ENCODE data around the gene ZBP1. TPM values are rescaled to one million over a fixed set of nuclear protein-coding genes. Genes with fewer than 3 reads are reported as not detected.

The ZBP1 gene
- total RNA-seq, 2 experiments from 2014 or later: 39.0 to 40.1 TPM

DNA sequence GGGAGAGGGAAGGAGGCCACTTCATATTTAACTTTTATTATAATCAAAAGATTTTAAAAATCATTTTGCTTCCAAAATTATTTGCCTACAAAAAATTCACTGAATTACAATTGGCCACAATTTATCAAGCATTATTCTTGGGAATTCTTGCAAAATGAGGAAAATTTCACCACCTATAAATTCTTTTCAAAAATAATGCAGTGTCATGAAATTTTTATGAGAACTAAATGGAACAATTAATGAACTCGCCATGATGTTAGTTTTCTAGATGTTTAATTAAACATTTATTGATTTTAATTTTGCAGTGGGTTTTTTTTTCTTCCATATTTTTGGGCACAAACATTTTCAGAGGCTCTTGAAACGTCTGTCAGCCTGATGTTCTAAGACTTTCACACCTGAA, 5.8 kb upstream of the ZBP1 start:
- Mint-ChIP-seq H3K9me3 (peaks cover 3% of the 10 kb centered on the region), H3K36me3 (ENCODE audit: low read depth) (peaks cover 45% of the 10 kb centered on the region), H3K4me1 (ENCODE audit: low read depth) (peaks cover 85% of the 10 kb centered on the region), H3K4me3 (peak overlapping the region; percentile 58), H3K27ac (peak overlapping the region; percentile 94), H3K27me3 (no peaks in the 10 kb centered on the region)
- Histone ChIP-seq H3K27ac (ENCODE audit: low read depth in 1 of 2, low read length in 2 of 2) (no peak overlapping the region), H3K36me3 (ENCODE audit: insufficient read depth, low read length) (no peaks in the 10 kb centered on the region), H3K27me3 (ENCODE audit: control insufficient read depth in 1 of 2, insufficient read depth in 2 of 2, low read length in 2 of 2) (no peaks in the 10 kb centered on the region), H3K4me3 (ENCODE audit: low read length) (no peak overlapping the region), H3K9me3 (ENCODE audit: control insufficient read depth in 1 of 2, insufficient read depth in 1 of 2, low read length in 2 of 2) (peaks cover 0 to 6% of the 10 kb centered on the region in 2 experiments), H3K4me1 (ENCODE audit: insufficient read depth, low read length) (peaks cover 64% of the 10 kb centered on the region)
- ChIA-PET POLR2A (interaction anchor here (0.9 kb wide), 1 partner anchor 548 kb away, joined by 3 read pairs; no protein-coding TSS in a partner anchor), CTCF (no interaction called here)
- ATAC-seq (ENCODE audit: poor library complexity) (no peak), DNase-seq (no peak)
- intact Hi-C loops (cut with DNase I, micrococcal nuclease): loop anchor here in 1 of 2 experiments (10.0 kb wide), 2 partner anchors 759 to 1029 kb away; partner anchors contain the start of genes STX16 and VAPB
- TF ChIP-seq, protein P1, sequence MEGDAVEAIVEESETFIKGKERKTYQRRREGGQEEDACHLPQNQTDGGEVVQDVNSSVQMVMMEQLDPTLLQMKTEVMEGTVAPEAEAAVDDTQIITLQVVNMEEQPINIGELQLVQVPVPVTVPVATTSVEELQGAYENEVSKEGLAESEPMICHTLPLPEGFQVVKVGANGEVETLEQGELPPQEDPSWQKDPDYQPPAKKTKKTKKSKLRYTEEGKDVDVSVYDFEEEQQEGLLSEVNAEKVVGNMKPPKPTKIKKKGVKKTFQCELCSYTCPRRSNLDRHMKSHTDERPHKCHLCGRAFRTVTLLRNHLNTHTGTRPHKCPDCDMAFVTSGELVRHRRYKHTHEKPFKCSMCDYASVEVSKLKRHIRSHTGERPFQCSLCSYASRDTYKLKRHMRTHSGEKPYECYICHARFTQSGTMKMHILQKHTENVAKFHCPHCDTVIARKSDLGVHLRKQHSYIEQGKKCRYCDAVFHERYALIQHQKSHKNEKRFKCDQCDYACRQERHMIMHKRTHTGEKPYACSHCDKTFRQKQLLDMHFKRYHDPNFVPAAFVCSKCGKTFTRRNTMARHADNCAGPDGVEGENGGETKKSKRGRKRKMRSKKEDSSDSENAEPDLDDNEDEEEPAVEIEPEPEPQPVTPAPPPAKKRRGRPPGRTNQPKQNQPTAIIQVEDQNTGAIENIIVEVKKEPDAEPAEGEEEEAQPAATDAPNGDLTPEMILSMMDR (IDR thresholded peaks at IDR 0.05): no peak

DNA sequence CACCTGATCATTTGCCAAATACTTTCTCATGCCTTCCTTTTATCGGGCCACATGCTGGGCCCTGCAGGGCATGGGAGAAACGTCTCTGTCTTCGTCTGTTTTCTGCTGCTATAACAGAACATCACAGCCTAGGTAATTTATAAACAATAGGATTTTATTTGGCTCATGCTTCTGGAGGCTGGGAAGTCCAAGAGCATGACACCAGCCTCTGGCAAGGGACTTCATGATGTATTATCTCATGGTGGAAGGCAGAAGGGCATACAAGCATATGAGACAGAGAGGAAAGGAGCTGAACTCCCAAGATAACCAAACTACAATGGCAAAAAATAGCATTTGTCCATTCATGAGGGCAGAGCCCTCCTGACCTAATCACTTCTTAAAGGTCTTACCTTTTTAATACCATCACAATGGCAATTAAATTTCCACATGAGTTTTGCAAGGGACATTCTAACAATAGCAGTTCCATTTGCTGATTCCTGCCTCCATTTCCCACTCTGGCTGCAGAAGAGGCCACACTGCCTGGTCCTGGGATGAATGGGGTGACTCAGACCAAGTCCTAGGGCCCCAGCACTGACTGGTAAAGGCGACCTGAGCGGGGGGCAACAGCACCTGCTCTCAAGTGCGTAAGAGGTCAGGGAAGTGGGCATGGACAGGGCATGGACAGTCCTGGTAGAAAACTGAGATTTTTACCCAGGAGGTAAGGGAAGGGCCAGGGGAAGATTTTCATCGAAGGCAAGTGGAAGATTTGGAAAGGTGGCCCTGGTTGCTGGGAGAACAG, 5.1 kb upstream of the ZBP1 start:
- peaks cover 3% of the 10 kb centered on the region for H3K9me3 Mint-ChIP-seq
- peaks cover 70% of the 10 kb centered on the region for H3K4me1 ChIP-seq (ENCODE audit: insufficient read depth, low read length)
- no peak for ATAC-seq (ENCODE audit: poor library complexity)
- intact Hi-C loops (cut with DNase I, micrococcal nuclease): loop anchor here in 1 of 2 experiments (10.0 kb wide), 2 partner anchors 759 to 1029 kb away; partner anchors contain the start of genes STX16 and VAPB
- H3K27me3 ChIP-seq (ENCODE audit: control insufficient read depth in 1 of 2, insufficient read depth in 2 of 2, low read length in 2 of 2): no peaks in the 10 kb centered on the region
- TF ChIP-seq, protein P1 (IDR thresholded peaks at IDR 0.05): no peak
- H3K27ac ChIP-seq (ENCODE audit: low read depth in 1 of 2, low read length in 2 of 2): no peak overlapping the region
- H3K36me3 Mint-ChIP-seq (ENCODE audit: low read depth): peaks cover 48% of the 10 kb centered on the region
- no peak for DNase-seq
- ChIA-PET CTCF (no interaction called here), POLR2A (no interaction called here)
- H3K27me3 Mint-ChIP-seq: no peaks in the 10 kb centered on the region
- no peaks in the 10 kb centered on the region for H3K36me3 ChIP-seq (ENCODE audit: insufficient read depth, low read length)
- H3K4me3 Mint-ChIP-seq: peak overlapping the region; percentile 58
- no peak overlapping the region for H3K4me3 ChIP-seq (ENCODE audit: low read length)
- peak overlapping the region; percentile 30 for H3K27ac Mint-ChIP-seq
- peaks cover 0 to 6% of the 10 kb centered on the region in 2 experiments for H3K9me3 ChIP-seq (ENCODE audit: control insufficient read depth in 1 of 2, insufficient read depth in 1 of 2, low read length in 2 of 2)
- H3K4me1 Mint-ChIP-seq (ENCODE audit: low read depth): peaks cover 85% of the 10 kb centered on the region

DNA sequence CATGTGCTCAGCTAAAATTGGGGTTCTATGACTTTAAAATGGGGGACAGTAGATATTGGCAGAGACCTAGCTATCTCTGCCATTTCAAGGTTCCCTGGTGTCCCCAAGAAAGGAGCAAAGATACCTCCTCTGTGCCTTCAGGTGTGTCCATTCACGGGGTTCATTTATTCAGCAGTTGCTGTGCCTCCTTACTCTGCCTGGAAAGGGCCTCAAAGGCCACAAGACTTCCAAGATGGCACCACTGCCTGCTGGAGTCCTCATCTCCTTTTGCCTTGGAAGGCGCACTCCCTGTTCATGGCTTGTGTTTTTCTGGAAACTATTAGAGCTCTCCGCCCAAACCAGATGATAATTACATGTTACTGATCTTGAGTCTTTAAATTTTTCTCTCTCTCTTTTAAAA, 3.9 kb upstream of the ZBP1 start:
- intact Hi-C loops (cut with DNase I, micrococcal nuclease): loop anchor here in 1 of 2 experiments (5.0 to 10.0 kb wide), 3 partner anchors 83 to 1031 kb away; partner anchors contain the start of genes STX16 and VAPB
- H3K4me3 ChIP-seq (ENCODE audit: low read length): no peak overlapping the region
- H3K4me3 Mint-ChIP-seq: no peak overlapping the region
- DNase-seq: no peak
- TF ChIP-seq, protein P1 (IDR thresholded peaks at IDR 0.05): no peak
- CTCF ChIA-PET: interaction anchor here (1.3 kb wide), 1 partner anchor 30 kb away, joined by 3 read pairs; no protein-coding TSS in a partner anchor
- H3K9me3 Mint-ChIP-seq: peaks cover 3% of the 10 kb centered on the region
- peaks cover 48% of the 10 kb centered on the region for H3K36me3 Mint-ChIP-seq (ENCODE audit: low read depth)
- peaks cover 0 to 6% of the 10 kb centered on the region in 2 experiments for H3K9me3 ChIP-seq (ENCODE audit: control insufficient read depth in 1 of 2, insufficient read depth in 1 of 2, low read length in 2 of 2)
- no peaks in the 10 kb centered on the region for H3K27me3 Mint-ChIP-seq
- ATAC-seq (ENCODE audit: poor library complexity): no peak
- no peak overlapping the region for H3K27ac ChIP-seq (ENCODE audit: low read depth in 1 of 2, low read length in 2 of 2)
- H3K4me1 ChIP-seq (ENCODE audit: insufficient read depth, low read length): peaks cover 71% of the 10 kb centered on the region
- H3K36me3 ChIP-seq (ENCODE audit: insufficient read depth, low read length): no peaks in the 10 kb centered on the region
- peak overlapping the region; percentile 84 for H3K27ac Mint-ChIP-seq
- POLR2A ChIA-PET: interaction anchor here (2.4 kb wide), 1 partner anchor 57 kb away, joined by 8 read pairs; no protein-coding TSS in a partner anchor
- H3K4me1 Mint-ChIP-seq (ENCODE audit: low read depth): peaks cover 85% of the 10 kb centered on the region
- no peaks in the 10 kb centered on the region for H3K27me3 ChIP-seq (ENCODE audit: control insufficient read depth in 1 of 2, insufficient read depth in 2 of 2, low read length in 2 of 2)

All from CD4-positive, alpha-beta T cell (primary cell).